ENCODE results near the gene NBEA. TPM values are rescaled to one million over a fixed set of nuclear protein-coding genes. Genes with fewer than 3 reads are reported as not detected.

Gene NBEA
- total RNA-seq, 1 donor = 4.0 TPM

- no peaks in the 10 kb centered on the region for H3K4me1 ChIP-seq (ENCODE audit: insufficient read depth, low read length)
- no peak overlapping the region for H2AFZ ChIP-seq (ENCODE audit: low read length)
- H3K27ac ChIP-seq (ENCODE audit: low read depth, low read length) = no peak overlapping the region
- H3K79me2 ChIP-seq (ENCODE audit: insufficient read depth, low read length) = no peaks in the 10 kb centered on the region
- no peak for DNase-seq (ENCODE audit: insufficient read length, low spot score, missing footprints)
- H3K4me2 ChIP-seq (ENCODE audit: insufficient read depth, low read length) = no peak overlapping the region
- TF ChIP-seq, protein P1, sequence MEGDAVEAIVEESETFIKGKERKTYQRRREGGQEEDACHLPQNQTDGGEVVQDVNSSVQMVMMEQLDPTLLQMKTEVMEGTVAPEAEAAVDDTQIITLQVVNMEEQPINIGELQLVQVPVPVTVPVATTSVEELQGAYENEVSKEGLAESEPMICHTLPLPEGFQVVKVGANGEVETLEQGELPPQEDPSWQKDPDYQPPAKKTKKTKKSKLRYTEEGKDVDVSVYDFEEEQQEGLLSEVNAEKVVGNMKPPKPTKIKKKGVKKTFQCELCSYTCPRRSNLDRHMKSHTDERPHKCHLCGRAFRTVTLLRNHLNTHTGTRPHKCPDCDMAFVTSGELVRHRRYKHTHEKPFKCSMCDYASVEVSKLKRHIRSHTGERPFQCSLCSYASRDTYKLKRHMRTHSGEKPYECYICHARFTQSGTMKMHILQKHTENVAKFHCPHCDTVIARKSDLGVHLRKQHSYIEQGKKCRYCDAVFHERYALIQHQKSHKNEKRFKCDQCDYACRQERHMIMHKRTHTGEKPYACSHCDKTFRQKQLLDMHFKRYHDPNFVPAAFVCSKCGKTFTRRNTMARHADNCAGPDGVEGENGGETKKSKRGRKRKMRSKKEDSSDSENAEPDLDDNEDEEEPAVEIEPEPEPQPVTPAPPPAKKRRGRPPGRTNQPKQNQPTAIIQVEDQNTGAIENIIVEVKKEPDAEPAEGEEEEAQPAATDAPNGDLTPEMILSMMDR (IDR thresholded peaks at IDR 0.05; ENCODE audit: extremely low read depth, low read depth, low read length) = no peak
- H3K4me3 ChIP-seq (ENCODE audit: insufficient read depth, low read length) = no peak overlapping the region
- H3K9me3 ChIP-seq (ENCODE audit: low read depth, low read length) = peaks cover 2% of the 10 kb centered on the region
- H3K36me3 ChIP-seq (ENCODE audit: insufficient read depth, low read length) = no peaks in the 10 kb centered on the region
- H4K20me1 ChIP-seq (ENCODE audit: insufficient read depth, low read length) = no peaks in the 10 kb centered on the region
- no peaks in the 10 kb centered on the region for H3K27me3 ChIP-seq (ENCODE audit: insufficient read depth, low read length)
Measured at GRCh38 chr13:35028338-35028867, 86.3 kb downstream of the NBEA start.

DNA sequence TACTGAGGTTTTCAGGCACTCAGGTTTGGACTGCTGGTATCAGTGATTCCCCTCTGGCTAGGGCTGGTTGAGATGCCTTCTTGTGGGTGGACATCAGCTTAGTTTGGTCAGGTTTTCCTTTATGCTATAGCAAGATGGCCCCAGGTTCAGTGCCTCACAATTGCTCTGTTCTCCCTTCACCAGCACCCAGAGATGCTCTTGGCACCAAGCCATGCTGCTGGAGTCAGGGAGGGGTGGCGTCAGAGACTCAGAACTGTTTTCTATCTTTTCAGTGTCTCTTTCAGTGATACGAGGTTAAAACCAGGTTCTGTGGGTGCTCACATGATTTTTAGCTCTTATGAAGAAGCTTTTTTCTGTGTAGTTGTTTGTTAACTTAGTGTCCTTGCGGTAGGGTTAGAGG lies 96.9 kb downstream of the NBEA start:
- H3K4me3 ChIP-seq (ENCODE audit: insufficient read depth, low read length) = no peak overlapping the region
- no peak overlapping the region for H3K4me2 ChIP-seq (ENCODE audit: insufficient read depth, low read length)
- H3K27ac ChIP-seq (ENCODE audit: low read depth, low read length) = no peak overlapping the region
- no peaks in the 10 kb centered on the region for H3K36me3 ChIP-seq (ENCODE audit: insufficient read depth, low read length)
- H2AFZ ChIP-seq (ENCODE audit: low read length) = no peak overlapping the region
- no peaks in the 10 kb centered on the region for H3K79me2 ChIP-seq (ENCODE audit: insufficient read depth, low read length)
- H3K27me3 ChIP-seq (ENCODE audit: insufficient read depth, low read length) = no peaks in the 10 kb centered on the region
- no peaks in the 10 kb centered on the region for H4K20me1 ChIP-seq (ENCODE audit: insufficient read depth, low read length)
- no peaks in the 10 kb centered on the region for H3K4me1 ChIP-seq (ENCODE audit: insufficient read depth, low read length)
- no peak for DNase-seq (ENCODE audit: insufficient read length, low spot score, missing footprints)
- TF ChIP-seq, protein P1 (IDR thresholded peaks at IDR 0.05; ENCODE audit: extremely low read depth, low read depth, low read length) = no peak
- H3K9me3 ChIP-seq (ENCODE audit: low read depth, low read length) = no peaks in the 10 kb centered on the region

- Histone ChIP-seq H3K9me3 (ENCODE audit: low read depth, low read length) (no peaks in the 10 kb centered on the region), H2AFZ (ENCODE audit: low read length) (no peak overlapping the region), H3K79me2 (ENCODE audit: insufficient read depth, low read length) (no peaks in the 10 kb centered on the region), H4K20me1 (ENCODE audit: insufficient read depth, low read length) (no peaks in the 10 kb centered on the region), H3K36me3 (ENCODE audit: insufficient read depth, low read length) (no peaks in the 10 kb centered on the region), H3K4me2 (ENCODE audit: insufficient read depth, low read length) (no peak overlapping the region), H3K4me3 (ENCODE audit: insufficient read depth, low read length) (no peak overlapping the region), H3K4me1 (ENCODE audit: insufficient read depth, low read length) (no peaks in the 10 kb centered on the region), H3K27ac (ENCODE audit: low read depth, low read length) (no peak overlapping the region), H3K27me3 (ENCODE audit: insufficient read depth, low read length) (no peaks in the 10 kb centered on the region)
- TF ChIP-seq, protein P1 (IDR thresholded peaks at IDR 0.05; ENCODE audit: extremely low read depth, low read depth, low read length) = no peak
- no peak for DNase-seq (ENCODE audit: insufficient read length, low spot score, missing footprints)
Measured at GRCh38 chr13:35046587-35046986, 104.5 kb downstream of the NBEA start.

DNA sequence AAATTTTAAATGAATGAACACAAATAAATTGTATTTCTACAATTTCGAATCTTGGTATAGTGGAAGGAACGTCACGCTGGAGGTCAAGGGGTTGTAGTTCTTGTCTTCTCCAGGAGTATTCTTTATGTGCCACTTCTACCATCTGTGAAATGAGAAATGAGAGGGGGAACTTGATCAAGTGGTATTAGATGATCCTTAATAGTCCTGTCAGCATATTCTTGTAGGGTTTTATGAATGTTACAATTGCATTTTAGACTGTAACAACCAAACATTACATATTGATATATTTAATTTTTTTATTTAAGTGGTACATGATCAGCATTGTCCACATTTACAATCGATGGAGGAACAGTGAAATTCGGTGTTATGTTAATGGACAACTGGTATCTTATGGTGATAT lies 113.6 kb downstream of the NBEA start:
- TF ChIP-seq, protein P1 (IDR thresholded peaks at IDR 0.05; ENCODE audit: extremely low read depth, low read depth, low read length) = no peak

More for the DNA sequence above, 113.6 kb downstream of the NBEA start:
- Histone ChIP-seq H3K79me2 (ENCODE audit: insufficient read depth, low read length) (no peaks in the 10 kb centered on the region), H3K9me3 (ENCODE audit: low read depth, low read length) (no peaks in the 10 kb centered on the region), H3K4me2 (ENCODE audit: insufficient read depth, low read length) (no peak overlapping the region), H3K36me3 (ENCODE audit: insufficient read depth, low read length) (no peaks in the 10 kb centered on the region), H3K4me1 (ENCODE audit: insufficient read depth, low read length) (no peaks in the 10 kb centered on the region), H3K27me3 (ENCODE audit: insufficient read depth, low read length) (no peaks in the 10 kb centered on the region), H3K27ac (ENCODE audit: low read depth, low read length) (no peak overlapping the region), H2AFZ (ENCODE audit: low read length) (no peak overlapping the region), H4K20me1 (ENCODE audit: insufficient read depth, low read length) (no peaks in the 10 kb centered on the region), H3K4me3 (ENCODE audit: insufficient read depth, low read length) (no peak overlapping the region)
- no peak for DNase-seq (ENCODE audit: insufficient read length, low spot score, missing footprints)
